Stimulated activated CD8-positive, alpha-beta memory T cell treated with anti-CD3 and anti-CD28 coated beads, Interleukin-2, amount 100 ng/mL, for 48 hours (primary cell): ENCODE results near the gene NOS1.
"Not testable (repeated sequence)": the region's sequence is repeated elsewhere in the genome, so short reads cannot be mapped to it uniquely, and the experiment has no call there.

Experiments
- DNase-seq, 2 donors: peaks; one replicate each; pipeline ENCODE4 v3.0.0-alpha.2; 2020; ENCODE audit warnings: low read depth in 2 of 2

NOS1 gene

DNA sequence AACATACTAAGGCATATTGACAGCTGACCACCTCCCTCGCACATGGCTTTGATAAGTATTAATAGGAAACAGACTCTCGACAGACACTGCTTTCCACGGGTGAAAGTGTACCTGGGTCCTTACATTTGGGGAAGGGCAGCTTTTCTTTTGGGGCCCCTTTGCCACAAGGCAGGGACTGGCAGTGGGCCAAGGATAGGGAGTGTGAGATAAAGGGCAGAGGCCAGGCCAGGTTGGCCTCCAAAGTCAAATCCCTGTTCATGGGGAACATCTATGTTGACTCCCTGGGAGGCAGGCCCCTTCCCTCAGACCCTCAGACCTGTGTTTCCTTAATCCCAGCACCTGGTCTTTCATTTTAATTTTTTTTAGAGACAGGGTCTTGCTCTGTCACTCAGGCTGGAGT is 151.8 kb downstream of the NOS1 start:
- no peak for DNase-seq

GRCh38 chr12:117208811-117209455 is 152.5 kb downstream of the NOS1 start:
- DNase-seq: no peak

- no peak for DNase-seq
These were observed 153.2 kb downstream of the NOS1 start for GRCh38 chr12:117208206-117208605.

DNA sequence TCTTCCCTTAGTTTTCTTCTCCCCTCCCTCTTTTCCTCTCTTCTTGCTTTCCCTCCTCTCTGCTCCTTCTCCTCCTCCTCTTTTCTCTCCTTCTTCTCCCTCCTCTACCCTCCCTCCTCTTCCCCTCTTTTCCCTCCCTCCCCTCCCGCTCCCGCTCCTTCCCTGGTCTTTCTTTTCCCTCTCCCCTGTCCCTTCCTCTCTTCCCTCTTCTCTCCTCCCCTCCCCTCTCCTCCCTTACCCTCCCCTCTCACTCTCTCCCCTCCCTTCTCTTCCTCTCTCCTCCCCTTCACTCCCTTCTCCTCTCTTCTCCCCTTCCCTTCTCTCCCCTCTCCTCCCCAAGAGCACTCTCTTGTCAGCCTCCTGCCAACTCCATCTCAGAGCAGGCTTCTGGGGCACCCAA is 153.8 kb downstream of the NOS1 start:
- DNase-seq: no peak

DNA sequence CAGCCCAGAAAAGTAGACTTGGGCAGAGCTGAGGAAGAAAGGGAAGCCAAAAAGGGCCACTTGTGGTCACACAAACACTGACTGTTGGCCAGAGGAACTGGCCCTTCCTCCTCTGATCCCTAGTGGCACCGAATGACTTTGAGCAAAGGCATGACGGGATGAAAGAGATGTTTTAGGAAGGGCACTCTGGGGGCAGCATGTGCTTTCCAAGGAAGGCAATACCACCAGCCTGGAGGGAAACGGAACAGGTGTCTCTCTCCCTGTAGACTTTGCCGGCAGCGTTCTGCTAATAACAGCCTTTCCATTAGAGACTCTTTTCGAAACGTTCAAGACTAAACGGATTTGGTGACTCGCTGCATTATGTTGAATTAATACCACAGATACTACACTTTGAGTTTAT is 158.9 kb downstream of the NOS1 start:
- DNase-seq: no peak

- no peak for DNase-seq
These were observed 159.4 kb downstream of the NOS1 start for GRCh38 chr12:117202033-117202432.

DNA sequence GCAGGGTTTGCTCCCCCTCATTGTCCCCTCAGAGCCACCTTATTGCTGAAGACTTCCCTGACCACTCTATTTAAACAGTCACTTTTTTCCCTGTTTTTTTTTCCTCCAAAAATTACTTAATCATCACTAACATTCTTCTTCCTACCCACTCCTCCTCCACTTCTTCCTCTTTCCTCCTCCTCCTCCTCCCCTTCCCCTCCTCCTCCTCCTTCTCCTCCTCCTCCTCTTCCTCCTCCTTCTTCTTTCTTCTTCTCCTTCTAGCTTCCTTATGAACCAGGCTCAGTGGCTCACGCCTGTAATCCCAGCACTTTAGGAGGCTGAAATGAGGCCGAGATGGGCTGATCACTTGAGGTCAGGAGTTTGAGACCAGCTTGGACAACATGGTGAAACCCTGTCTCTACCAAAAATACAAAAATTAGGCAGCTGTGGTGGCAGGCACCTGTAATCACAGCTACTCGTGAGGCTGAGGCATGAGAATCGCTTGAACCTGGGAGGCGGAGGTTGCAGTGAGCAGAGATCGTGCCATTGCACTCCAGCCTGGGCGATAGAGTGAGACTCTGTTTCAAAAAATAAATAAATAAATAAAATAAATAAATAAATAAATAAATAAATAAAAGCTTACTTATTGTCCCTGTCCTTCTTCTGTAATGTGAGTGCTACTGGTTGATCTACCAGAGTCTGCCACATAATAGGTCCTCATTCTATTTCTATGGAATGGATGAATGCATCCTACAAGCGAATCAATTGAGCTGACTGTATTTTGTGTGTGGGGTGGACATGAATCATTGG is 161.3 kb downstream of the NOS1 start:
- DNase-seq: not testable (repeated sequence)

DNA sequence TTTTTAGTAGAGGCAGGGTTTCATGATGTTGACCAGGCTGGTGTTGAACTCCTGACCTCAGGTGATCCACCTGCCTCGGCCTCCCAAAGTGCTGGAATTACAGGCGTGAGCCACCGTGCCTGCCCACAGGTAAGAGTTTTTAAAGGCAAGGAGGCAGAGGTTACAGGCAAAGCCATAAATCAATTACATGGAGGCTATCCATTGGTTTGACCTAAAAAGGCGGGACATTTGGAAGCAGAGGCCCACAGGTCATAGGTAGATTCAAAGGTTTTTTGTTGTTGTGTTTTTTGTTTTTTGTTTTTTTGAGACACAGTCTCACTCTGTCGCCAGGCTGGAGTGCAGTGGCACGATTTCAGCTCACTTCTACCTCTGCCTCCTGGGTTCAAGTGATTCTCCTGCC is 165.1 kb downstream of the NOS1 start:
- DNase-seq: not testable (repeated sequence)

- DNase-seq: not testable (repeated sequence)
These were observed 166.4 kb downstream of the NOS1 start for GRCh38 chr12:117195027-117195426.

DNA sequence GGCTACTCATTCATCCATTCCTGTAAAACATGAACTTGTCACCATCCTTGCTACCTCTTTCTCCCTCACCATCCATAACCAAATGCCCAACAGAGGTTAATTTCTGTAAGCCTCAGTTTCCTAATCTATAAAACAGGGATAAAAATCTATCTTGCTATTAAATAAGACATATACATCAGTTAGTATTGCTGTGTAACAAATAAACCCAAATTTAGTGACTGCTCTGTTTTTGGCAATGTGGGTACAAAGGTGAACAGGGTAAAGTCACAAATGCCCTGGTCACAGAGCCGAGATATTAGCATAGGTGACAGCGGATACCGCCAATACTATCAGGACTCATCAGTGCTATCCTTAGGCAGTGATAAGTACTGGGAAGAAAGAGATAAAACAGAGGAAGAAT is 167.5 kb downstream of the NOS1 start:
- no peak for DNase-seq

DNA sequence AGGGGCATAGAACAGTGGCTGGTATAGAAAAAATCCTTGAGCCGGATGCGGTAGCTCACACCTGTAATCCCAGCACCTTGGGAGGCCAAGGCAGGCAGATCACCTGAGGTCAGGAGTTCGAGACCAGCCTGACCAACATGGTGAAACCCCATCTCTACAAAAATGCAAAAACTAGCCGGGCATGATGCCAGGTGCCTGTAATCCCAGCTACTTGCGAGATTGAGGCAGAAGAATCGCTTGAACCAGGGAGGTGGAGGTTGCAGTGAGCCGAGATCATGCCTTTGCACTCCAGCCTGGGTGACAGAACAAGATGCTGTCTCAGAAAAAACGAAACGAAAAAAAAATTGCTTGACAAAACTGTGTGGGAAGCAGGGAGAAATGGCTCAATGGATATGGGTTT is 168.8 kb downstream of the NOS1 start:
- DNase-seq: not testable (repeated sequence)

GRCh38 chr12:117192057-117192456 is 169.4 kb downstream of the NOS1 start:
- no peak for DNase-seq

GRCh38 chr12:117190210-117190781 is 171.1 kb downstream of the NOS1 start, which contains the start of gene FBXO21:
TSS of gene FBXO21 (minus strand) at chr12:117190470. CDS start at chr12:117190456, 14 bp downstream.
- DNase-seq: peak; percentile 91

DNA sequence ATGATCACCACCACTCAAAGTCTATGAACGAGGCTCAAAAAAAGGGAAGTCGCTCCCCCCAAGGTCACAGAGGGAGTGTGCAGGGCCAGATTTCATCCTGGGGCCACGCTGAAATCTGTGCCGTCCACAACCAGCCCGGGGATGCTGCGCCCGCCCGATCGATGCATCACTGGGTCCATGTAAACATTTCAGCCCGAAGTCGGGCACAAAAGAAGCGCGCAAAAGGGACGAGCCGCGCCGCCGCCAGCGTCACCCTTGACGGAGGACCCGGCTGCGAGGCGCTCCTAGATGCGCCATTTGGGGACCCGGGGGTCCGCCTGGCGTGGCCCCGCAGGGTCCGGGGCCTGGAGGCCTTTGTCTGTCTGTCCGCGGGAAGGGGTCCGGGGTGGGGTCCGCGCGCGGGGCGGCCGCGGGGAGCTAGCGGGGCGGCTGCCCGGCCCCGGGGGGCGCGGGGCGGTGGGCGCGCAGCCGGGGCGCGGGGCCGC is 171.7 kb downstream of the NOS1 start:
- peak in 1 of 2 donors; percentile 12 for DNase-seq

GRCh38 chr12:117188961-117189724 is 172.3 kb downstream of the NOS1 start:
- no peak for DNase-seq

GRCh38 chr12:117188121-117188665 is 173.2 kb downstream of the NOS1 start:
- DNase-seq: no peak

GRCh38 chr12:117187421-117187820 is 174.0 kb downstream of the NOS1 start:
- DNase-seq: no peak

- no peak for DNase-seq
These were observed 178.6 kb downstream of the NOS1 start for GRCh38 chr12:117182866-117183265.

GRCh38 chr12:117181468-117181843 is 180.0 kb downstream of the NOS1 start:
- not testable (repeated sequence) for DNase-seq

DNA sequence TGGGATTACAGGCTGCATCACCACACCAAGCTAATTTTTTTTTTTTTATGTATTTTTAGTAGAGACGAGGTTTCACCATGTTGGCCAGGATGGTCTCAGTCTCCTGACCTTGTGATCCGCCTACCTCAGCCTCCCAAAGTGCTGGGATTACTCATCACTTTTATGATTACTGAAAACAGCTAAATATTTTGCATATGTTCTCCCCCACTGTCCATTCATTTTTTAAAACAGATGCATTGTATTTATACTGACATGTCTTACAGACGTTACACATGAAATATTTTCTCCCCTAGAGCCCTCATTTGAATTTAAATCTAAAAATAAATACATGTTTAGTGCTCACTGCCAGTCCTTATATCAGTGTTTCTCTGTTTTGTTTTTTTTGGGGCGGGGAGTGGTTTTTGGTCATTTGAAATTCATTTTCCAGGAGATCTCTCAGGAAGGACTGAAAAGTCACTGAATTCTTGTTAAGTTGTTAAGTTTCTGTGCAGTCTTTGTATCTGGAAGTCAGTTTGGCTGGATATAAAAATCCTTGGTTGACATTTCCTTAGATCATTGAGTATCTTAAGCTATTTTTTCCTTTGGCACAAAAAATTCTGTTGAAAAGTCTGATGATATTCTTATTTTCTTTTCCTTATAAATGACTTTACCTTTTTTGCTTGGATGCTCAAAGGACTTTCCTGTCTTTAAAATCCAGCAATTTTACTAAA is 180.5 kb downstream of the NOS1 start:
- no peak for DNase-seq

DNA sequence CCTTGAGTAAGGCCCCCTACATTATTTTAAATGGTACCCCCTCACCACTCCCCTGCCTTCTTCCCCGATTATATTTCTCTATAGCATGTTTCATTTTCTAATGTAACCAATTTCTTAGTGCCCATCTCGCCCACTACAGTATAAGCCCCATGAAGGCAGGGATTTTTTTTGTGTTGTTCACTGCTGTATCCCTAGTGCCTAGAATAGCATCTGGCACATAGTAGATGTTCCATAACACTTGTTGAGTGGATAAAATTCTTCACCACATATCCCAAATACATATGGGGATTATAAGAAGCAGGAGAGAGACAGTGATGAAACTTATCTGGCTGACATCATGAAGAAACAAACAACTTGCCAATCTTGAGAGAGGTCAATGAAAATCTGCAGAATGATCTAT is 182.7 kb downstream of the NOS1 start:
- no peak for DNase-seq
